ENCODE results near the gene GLTP.

The GLTP gene

DNA sequence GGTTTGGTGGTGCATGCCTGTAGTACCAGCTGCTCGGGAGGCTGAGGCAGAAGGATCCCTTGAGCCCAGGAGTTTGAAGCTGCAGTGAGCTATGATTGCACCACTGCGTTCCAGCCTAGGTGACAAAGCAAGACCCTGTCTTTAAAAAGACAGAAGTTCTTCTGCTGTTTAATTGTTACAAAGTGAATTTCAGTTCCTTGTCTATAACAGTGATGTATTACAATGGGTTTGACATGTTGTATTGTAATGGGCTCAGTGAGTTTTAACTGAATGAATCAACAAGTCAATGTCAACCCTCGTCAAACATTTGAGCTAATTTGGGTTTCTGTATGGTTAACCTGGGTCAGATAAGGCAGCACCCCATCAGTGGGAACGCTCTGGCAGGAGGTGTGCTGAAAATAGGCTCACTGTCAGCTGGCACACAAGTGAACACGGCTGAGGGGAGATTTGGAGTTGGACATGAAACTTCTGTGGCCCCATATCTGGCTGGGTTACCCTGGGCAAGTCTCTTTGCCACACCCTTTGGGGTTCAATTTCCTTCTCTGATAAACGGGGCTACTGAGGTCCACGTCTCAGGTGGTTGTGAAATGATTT is 33.1 kb downstream of the GLTP start:
- DNase-seq (ENCODE audit: low read depth) = no peak
- TF ChIP-seq, protein P1, sequence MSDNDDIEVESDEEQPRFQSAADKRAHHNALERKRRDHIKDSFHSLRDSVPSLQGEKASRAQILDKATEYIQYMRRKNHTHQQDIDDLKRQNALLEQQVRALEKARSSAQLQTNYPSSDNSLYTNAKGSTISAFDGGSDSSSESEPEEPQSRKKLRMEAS (IDR thresholded peaks at IDR 0.05; ENCODE audit: low read depth, low read length) = no peak
- TF ChIP-seq MYC (IDR thresholded peaks at IDR 0.05; ENCODE audit: low read depth, low read length) (no peak), POLR2A (IDR thresholded peaks at IDR 0.05; ENCODE audit: extremely low read depth, insufficient read length) (no peak)
- TF ChIP-seq, protein P2, sequence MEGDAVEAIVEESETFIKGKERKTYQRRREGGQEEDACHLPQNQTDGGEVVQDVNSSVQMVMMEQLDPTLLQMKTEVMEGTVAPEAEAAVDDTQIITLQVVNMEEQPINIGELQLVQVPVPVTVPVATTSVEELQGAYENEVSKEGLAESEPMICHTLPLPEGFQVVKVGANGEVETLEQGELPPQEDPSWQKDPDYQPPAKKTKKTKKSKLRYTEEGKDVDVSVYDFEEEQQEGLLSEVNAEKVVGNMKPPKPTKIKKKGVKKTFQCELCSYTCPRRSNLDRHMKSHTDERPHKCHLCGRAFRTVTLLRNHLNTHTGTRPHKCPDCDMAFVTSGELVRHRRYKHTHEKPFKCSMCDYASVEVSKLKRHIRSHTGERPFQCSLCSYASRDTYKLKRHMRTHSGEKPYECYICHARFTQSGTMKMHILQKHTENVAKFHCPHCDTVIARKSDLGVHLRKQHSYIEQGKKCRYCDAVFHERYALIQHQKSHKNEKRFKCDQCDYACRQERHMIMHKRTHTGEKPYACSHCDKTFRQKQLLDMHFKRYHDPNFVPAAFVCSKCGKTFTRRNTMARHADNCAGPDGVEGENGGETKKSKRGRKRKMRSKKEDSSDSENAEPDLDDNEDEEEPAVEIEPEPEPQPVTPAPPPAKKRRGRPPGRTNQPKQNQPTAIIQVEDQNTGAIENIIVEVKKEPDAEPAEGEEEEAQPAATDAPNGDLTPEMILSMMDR (IDR thresholded peaks at IDR 0.05; ENCODE audit: low read depth, low read length) = no peak
- H3K4me3 ChIP-seq (ENCODE audit: low read depth, low read length) = no peak overlapping the region

DNA sequence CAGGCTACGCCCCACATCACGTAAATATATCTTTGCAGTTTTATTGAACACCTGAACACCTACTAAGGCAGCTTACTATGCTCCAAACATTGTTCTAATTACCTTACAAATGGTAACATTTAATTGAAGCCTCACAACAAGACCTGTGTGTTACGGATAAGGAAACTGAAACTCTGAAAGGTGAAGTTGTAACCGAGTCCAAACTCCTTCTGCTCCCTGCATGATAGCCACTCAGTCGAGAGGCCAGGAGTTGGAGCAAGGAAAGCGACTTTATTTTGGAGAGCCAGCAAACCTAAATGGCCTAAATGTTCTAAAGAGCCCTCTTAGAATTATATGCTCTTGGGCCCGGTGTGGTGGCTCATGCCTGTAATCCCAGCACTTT is 34.5 kb downstream of the GLTP start:
- no peak overlapping the region for H3K4me3 ChIP-seq (ENCODE audit: low read depth, low read length)
- DNase-seq (ENCODE audit: low read depth) = peak; percentile 7
- TF ChIP-seq MYC (IDR thresholded peaks at IDR 0.05; ENCODE audit: low read depth, low read length) (no peak), POLR2A (IDR thresholded peaks at IDR 0.05; ENCODE audit: extremely low read depth, insufficient read length) (no peak)
- TF ChIP-seq, protein P2 (IDR thresholded peaks at IDR 0.05; ENCODE audit: low read depth, low read length) = no peak
- TF ChIP-seq, protein P1 (IDR thresholded peaks at IDR 0.05; ENCODE audit: low read depth, low read length) = no peak

DNA sequence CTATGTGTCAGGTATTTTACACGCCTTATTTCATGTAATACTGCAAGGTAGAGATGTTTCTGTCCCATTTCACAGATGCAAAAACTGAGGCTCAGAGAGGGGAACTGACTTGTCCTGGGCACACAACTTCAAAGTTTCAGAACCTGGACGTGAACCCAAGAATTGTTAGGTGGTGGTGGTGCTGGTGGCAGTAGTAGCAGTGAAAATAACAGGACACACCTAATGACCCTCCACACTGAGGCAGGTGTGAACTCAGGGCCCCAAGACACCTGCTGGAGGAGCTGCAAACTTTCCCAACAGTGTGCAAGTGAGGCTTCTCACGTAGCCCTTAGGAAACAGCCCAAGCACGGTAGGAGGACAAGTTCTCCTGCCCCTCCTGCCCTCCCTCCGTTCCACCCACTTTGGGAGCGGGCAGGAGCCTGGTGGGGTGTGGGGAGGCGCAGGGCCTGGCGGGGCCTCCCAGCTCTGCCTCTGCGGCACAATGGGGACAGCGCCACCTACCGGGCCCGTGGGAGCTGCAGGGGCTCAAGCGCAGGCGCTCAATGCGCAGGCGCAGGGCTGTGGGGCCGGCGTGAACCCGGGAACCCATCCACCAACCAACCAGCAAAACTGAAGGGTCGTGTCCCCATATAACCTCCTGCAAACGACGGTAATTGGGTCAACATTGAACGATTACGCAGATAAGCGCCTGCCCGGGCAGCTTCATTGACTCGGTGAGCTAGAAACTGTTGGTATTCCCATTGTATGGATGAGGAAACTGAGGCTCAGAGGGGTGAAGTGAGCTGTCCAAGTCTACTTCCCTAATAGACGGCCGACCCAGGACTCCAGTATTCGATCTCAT is 35.1 kb downstream of the GLTP start:
- DNase-seq (ENCODE audit: low read depth) = peak; percentile 89

DNA sequence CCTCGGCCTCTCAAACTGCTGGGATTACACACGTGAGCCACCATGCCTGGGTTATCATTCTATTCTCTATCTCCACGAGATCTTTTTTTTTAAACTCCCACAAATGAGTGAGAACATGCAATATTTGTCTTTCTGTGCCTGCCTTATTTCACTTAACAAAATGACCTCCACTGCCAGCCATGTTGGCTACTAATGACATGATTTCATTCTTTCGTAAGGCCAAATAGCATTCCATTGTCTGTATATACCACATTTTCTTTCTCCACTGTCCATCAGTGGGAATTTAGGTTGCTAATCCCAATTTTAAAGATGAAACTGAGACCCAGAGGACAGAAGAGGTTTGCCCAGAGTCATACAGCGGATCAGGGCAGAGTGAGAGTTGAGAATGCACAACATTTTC is 36.2 kb downstream of the GLTP start:
- H3K4me3 ChIP-seq (ENCODE audit: low read depth, low read length) = no peak overlapping the region
- TF ChIP-seq MYC (IDR thresholded peaks at IDR 0.05; ENCODE audit: low read depth, low read length) = no peak
- TF ChIP-seq, protein P2 (IDR thresholded peaks at IDR 0.05; ENCODE audit: low read depth, low read length) = no peak
- TF ChIP-seq POLR2A (IDR thresholded peaks at IDR 0.05; ENCODE audit: extremely low read depth, insufficient read length) = no peak
- TF ChIP-seq, protein P1 (IDR thresholded peaks at IDR 0.05; ENCODE audit: low read depth, low read length) = no peak
- DNase-seq (ENCODE audit: low read depth) = no peak

More for the DNA sequence above, 35.1 kb downstream of the GLTP start:
- TF ChIP-seq, protein P1 (IDR thresholded peaks at IDR 0.05; ENCODE audit: low read depth, low read length) = no peak
- TF ChIP-seq, protein P2 (IDR thresholded peaks at IDR 0.05; ENCODE audit: low read depth, low read length) = peak; percentile 97
- peak overlapping the region; percentile 35 for H3K4me3 ChIP-seq (ENCODE audit: low read depth, low read length)

DNA sequence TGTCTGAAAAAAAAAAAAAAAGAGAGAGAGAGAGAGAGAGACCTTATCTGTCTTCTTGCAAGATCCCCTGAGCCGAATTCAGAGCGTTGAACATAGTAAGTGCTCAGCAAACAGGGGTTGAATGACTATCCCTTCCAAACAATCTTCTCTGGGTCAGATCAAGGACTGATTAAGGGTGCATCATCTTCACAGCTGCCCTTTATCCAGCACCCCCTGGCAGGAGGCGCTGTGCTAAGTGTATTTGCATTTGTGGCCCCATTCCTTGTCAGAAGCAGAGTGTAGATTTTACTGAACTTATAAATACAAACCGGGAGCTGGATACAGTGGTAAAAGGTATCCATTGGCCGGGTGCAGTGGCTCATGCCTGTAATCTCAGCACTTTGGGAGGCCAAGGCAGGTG is 38.3 kb downstream of the GLTP start:
- DNase-seq (ENCODE audit: low read depth) = no peak
- no peak overlapping the region for H3K4me3 ChIP-seq (ENCODE audit: low read depth, low read length)
- no peak for TF ChIP-seq POLR2A (IDR thresholded peaks at IDR 0.05; ENCODE audit: extremely low read depth, insufficient read length)
- no peak for TF ChIP-seq MYC (IDR thresholded peaks at IDR 0.05; ENCODE audit: low read depth, low read length)
- TF ChIP-seq, protein P1 (IDR thresholded peaks at IDR 0.05; ENCODE audit: low read depth, low read length) = no peak
- TF ChIP-seq, protein P2 (IDR thresholded peaks at IDR 0.05; ENCODE audit: low read depth, low read length) = no peak

Data from NB4 (cell line).